ENCODE data around the gene ZDHHC18.
"Not testable (repeated sequence)": the region's sequence is repeated elsewhere in the genome, so short reads cannot be mapped to it uniquely, and the experiment has no call there.

ZDHHC18 gene

DNA sequence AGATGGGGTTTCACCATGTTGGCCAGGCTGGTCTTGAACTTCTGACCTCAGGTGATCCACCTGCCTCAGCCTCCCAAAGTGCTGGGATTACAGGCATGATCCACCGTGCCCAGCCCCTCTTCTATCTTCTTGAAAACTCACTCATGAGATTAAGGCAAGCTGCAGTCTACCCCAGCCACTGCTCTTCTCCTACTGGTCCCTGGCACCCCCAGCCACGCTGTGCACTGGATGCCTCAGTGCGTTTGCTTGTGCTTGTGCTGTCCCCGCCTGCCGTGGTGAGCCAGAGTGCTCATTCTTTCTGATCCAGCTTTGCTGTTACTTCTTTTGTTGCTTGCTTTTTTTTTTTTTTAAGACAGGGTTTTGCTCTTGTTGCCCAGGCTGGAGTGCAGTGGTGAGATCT lies 11.2 kb downstream of the ZDHHC18 start:
- DNase-seq = not testable (repeated sequence)

DNA sequence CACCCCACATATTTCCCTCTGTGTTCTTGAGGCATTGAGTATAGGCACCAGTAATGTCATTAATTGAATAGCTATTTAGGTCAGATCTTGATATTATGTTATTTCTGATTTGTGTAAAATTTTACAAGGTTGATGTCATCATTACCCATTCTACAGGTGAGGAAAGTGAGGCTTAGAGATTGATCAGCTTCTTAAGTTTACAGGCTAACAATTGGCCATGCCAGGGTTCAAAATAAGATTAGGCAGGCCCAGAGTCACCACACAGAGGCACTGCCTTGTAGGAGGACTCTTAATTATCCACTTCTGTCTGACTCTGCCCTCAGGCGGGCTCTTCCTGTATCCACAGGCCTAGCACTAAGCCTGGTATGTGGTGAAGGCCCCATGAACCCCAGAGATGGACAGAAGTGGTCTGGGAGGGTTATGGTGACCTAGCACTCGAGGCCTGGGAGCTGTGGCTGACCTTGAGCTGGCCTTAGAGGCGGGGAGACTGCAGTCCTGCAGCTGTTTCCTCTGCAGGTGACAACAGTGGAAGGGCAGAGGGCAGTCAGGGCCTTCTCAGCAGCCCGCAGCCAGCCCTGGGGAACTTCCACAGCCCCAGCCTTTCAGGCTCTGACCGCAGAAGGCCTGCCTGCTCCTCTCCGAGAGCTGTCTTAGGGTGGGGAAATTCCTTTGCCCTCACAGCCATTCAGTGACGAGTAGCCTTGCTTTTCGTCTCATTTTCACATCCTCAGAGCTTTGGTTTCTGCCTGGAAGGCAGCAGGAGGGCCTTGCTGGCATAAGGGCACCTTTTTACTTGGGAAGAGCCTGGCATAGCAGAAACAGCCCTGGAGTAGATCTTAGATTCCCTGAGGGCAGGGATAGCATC lies 12.2 kb downstream of the ZDHHC18 start:
- no peak for DNase-seq

DNA sequence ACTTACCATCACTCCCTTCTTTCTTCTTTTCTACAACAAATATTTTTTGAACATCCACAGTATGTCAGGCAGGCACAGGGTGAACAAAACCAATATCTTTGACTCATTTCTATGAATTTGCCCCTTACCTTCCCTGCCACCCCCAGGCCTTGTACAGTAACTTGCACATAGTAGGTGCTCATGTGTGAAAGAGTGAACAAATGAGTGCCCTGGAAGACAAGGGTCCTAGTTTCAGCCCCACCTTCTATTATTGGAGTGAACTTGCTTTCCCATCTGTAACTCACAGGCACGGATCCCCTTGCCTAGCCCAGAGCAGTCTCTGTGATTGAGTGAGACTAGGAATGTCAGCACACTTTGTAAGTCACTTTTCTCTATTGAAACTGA lies 12.8 kb downstream of the ZDHHC18 start:
- DNase-seq = no peak

DNA sequence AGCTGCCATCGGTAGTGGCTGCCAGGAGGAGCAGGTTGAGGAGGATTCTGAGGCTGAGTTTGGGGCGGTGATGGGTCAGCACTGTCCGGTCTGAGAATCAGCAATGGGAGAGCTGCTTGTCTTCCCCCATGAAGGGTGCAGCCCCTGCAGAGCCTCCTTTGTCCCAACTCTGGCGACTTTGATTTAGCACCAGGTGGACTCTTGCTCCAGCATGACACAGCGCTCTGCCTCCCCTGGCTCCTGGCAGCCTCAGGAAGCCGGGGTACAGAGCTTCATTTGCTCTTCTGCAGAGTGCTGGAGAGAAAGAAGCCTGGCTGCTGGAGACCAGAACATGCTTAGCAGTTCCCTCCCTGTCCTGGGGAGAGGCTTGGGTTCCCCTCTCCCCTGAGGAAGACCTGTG lies 13.3 kb downstream of the ZDHHC18 start:
- no peak for DNase-seq

DNA sequence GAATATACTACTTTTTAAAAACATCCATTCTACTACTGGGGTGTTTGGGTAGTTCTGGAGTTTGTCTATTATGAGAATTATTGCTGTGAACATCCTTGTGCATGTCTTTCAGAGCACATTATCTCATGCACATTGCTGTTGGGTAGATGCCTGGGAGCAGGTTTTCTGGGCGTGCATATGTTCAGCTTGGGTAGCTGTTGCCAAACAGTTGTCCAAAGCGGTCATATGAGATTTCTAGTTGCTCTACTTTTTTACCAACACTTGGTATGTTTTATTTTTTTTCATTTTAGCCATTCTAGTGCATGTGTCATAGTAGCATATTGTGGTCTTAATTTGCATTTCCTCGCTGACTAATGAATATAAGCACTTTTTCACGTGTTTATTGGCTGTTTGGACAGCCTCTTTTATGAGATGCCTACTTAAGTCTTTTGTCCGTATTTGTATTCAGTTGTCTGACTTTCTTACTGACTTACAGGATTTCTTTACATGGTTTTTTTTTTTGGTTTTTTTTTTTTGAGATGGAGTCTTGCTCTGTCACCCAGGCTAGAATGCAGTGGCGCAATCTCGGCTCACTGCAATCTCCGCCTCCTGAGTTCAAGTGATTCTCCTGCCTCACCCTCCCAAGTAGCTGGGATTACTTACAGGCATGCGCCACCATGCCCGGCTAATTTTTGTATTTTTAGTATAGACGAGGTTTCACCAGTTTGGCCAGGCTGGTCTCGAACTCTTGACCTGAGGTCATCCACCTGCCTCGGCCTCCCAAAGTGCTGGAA lies 18.1 kb downstream of the ZDHHC18 start:
- DNase-seq = no peak

GRCh38 chr1:26847826-26848225 lies 21.3 kb downstream of the ZDHHC18 start:
- DNase-seq = not testable (repeated sequence)

- DNase-seq = no peak
Observed at GRCh38 chr1:26848499-26848898, 22.0 kb downstream of the ZDHHC18 start.

DNA sequence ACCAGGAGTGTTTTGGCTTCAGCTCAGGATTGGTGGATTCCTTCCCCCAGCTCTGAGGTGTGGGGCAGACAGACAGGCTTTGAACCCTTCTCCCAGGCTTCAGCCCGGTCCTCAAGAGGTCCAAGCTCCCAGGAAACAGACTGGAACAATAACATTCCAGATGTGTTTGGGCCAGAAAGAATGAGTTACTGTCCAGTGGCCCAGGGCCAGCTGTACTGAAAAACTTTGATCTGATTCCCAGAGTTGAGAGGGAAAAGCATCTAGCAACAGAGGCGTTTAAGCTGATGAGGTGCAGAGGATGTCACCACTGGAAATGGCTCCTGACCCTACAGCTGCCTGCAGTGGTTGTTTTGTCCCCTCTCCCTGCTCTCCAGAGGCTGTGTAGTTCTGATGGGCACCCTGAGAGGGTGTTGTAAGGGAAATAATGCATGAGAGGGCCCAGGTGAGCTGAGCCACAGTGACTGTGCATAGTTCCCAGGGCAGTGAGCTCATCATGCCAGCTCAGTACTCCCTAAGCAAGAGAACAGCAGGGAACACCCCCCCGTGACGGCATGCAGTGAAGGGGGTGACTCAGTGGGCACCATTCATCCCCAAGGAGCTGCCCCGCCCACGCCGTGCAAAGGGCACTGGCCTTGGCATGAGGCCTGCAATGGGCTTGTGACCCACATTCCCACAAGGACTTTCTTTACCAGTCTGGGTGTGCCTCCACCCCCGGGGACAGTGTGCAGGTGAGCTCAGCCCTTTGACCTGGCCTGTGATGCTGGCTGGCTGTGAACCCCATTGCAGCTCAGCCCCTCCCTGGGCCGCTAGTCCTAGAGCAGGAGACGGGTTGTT lies 22.7 kb downstream of the ZDHHC18 start:
- DNase-seq = no peak

DNA sequence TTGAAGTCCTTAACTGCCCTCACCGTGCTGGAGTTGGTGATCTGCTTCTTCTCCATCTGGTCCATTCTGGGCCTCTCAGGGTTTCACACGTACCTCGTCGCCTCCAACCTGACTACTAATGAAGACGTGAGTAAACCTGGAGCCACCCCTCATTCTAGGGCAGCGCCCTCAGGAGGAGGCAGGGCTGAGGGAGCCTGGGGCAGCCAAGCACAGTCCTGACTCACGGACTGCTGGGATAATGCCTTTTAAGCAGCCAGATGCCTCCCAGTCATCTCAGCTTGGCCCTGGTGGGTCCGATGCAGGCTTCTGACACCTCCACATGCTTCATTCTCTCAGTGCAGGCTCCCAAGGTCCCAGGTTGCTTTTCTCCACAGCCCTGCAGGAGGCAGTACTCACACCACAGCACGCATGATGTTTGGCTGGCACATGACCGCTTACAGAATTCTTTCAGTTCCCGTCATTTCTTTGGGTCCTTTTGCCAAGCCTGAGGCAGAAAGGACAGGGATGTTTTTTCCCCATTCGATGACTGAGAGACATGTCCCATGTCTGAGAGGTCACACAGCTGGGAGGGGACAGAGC lies 24.7 kb downstream of the ZDHHC18 start:
- no peak for DNase-seq

- DNase-seq = no peak
Observed at GRCh38 chr1:26852701-26853100, 26.2 kb downstream of the ZDHHC18 start.

- peak; percentile 50 for DNase-seq
Observed at GRCh38 chr1:26853156-26853555, 26.7 kb downstream of the ZDHHC18 start.

DNA sequence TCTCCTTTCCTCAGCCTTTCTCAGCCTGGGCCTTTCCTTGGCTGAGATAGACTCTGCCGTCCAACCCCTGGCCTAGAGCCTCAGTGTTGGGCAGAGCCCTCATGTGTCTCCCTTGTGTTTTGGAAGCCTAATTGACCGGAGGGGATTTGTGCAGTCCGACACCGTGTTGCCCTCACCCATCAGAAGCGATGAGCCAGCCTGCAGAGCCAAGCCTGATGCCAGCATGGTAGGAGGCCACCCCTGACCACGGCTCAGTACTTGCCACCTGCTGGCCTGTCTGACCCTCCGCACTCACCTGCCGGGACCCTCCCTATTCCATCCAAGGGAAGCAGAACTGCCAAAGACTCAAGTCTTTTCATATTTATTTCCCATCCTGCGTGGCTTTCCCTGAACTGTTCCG lies 27.1 kb downstream of the ZDHHC18 start:
- no peak for DNase-seq

DNA sequence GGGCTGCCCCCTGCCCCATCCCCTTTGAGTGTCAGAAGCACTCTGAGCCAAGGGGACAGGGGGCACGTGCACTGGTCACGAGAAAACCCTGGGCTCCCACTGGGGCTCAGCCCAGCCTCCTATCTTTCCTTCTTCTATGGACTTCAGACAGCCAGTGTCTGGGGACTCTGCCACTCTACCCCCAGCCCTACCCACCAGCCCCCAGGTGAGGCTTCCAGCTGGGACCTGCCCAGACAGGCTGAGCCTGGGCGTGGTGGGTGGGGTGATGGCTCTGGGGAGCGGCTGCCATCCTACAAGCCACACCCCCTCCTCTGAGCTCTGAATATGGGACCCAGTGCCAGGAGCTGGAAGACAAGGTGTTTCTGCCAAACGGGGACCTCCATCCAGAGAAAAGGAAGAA lies 28.4 kb downstream of the ZDHHC18 start:
- no peak for DNase-seq

DNA sequence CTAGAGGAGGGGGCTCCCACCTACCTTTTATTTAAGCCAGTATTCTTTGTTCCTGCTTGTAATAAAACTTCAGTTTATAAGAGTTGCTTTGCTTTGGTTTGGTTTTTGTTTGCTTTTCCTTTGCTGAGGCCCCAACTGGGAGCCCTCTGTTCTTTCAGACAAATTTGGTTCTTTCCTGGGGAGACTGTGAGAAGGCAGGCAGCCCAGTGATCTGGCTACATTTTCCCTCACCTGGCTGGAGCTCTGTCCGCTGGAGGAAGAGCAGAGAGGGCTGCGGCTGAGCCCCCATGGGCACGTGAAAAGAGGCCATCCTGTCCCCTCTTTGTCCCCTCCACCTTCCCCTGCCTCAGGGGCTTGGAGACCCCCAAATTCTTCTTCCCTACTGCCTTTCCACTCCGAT lies 29.1 kb downstream of the ZDHHC18 start:
- DNase-seq = no peak

GRCh38 chr1:26856181-26856580 lies 29.7 kb downstream of the ZDHHC18 start:
- no peak for DNase-seq

- DNase-seq = no peak
Observed at GRCh38 chr1:26856604-26857469, 30.3 kb downstream of the ZDHHC18 start.

DNA sequence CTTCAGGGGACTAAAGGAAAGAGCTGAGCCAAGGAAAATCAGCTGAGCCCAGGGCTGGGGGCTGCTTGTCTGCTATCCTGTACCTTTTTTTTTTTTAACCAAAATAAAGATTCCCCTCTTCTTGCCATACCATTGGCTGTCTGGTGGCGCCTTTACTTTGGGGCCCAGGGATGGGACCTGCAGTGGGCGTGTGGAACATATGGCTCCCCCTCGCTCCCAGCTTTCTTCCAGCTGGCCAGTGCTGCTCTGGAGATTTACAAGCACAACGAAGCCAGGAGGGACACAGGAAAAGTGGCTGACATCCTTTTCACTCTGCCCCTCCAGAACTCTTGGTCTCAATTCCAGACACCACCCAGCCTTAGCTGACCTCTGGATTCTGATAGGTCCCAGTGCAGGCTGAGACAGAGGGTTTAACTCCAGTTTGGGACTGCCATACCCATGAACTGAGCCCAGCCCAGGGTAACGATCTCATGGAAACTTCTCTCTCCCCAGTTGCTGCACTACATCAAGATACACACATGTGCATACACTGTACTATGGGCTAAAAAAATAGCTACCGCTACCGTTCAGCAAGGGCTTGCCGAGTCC lies 31.1 kb downstream of the ZDHHC18 start:
- no peak for DNase-seq

GRCh38 chr1:26858160-26858559 lies 31.7 kb downstream of the ZDHHC18 start:
- DNase-seq = no peak

- DNase-seq = no peak
Observed at GRCh38 chr1:26858891-26859640, 32.6 kb downstream of the ZDHHC18 start.

DNA sequence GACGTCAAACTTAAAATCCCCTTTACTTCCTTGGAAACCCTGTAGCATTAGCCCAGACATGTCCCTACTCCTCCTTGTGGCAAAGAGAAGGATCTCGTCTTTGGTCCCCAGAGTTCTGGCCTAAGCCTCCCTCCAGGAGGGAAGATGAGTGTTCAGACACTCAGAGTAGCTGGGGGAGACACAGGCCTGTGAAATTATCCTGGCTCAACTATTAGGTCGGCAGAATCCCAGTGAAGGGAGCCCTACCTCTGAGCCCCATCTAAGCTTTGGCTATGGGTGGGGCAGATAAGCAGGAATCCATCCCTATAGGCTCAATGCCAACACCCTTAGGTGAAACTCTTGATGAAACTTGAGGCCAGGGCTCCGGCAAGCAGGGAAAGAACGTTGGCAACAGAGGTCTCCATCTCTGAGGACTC lies 34.8 kb downstream of the ZDHHC18 start:
- no peak for DNase-seq

- DNase-seq = no peak
Observed at GRCh38 chr1:26861889-26862378, 35.4 kb downstream of the ZDHHC18 start.

Measured in NCI-H1092 treated with DMSO at 0.1 percent for 48 hours (cell line).